BJ (cell line): Measurements from ENCODE around the gene GBGT1. TPM values are rescaled to one million over a fixed set of nuclear protein-coding genes. Genes with fewer than 3 reads are reported as not detected.

Experiments
- CTCF ChIA-PET: fragments of 350-600 bp; formaldehyde crosslinking; extraction: SDS; loops from one replicate; lab custom pipeline; 2021; ENCODE audit warnings: antibody characterized with exemption, inconsistent platforms; lab: Yijun Ruan, JAX
- POLR2A ChIA-PET: fragments of 300-600 bp; sonication (Branson Sonifier 250); formaldehyde crosslinking; extraction: SDS; loops from one replicate; lab custom pipeline; 2021; ENCODE audit warnings: antibody characterized with exemption; lab: Charles Lee
- DNase-seq: peaks from one replicate; pipeline ENCODE4 v3.0.0-alpha.2; 2011; ENCODE audit warnings: low read depth
- H3K27me3 ChIP-seq: 2 replicates; pipeline ENCODE4 v1.6.0; 2011; ENCODE audit warnings: low read length; ENCODE audit not compliant: control insufficient read depth, insufficient read depth
- H3K36me3 ChIP-seq: 2 replicates; pipeline ENCODE4 v1.5.1; 2011; ENCODE audit warnings: low read length; ENCODE audit not compliant: control insufficient read depth, insufficient read depth
- H3K4me3 ChIP-seq: 2 replicates; pipeline ENCODE4 v1.5.1; 2011; ENCODE audit warnings: low read depth, mild to moderate bottlenecking, control low read depth, low read length
- polyA plus RNA-seq: library from polyadenylated mRNA; depleted of rRNA; stranded (reverse); fragments of >200 nt; gene quantifications from 2 replicates; pipeline ENCODE4 v1.2.3, GENCODE V29; 2011
- TF ChIP-seq, protein P1 (sequence below): IDR thresholded peaks from 2 replicates; pipeline ENCODE4 v1.5.1; 2011; ENCODE audit warnings: low read depth, mild to moderate bottlenecking, control low read depth, inconsistent platforms, low read length, moderate library complexity; ENCODE audit not compliant: insufficient read depth

GBGT1 gene
- polyA plus RNA-seq, 1 experiment, result 10.3 TPM

DNA sequence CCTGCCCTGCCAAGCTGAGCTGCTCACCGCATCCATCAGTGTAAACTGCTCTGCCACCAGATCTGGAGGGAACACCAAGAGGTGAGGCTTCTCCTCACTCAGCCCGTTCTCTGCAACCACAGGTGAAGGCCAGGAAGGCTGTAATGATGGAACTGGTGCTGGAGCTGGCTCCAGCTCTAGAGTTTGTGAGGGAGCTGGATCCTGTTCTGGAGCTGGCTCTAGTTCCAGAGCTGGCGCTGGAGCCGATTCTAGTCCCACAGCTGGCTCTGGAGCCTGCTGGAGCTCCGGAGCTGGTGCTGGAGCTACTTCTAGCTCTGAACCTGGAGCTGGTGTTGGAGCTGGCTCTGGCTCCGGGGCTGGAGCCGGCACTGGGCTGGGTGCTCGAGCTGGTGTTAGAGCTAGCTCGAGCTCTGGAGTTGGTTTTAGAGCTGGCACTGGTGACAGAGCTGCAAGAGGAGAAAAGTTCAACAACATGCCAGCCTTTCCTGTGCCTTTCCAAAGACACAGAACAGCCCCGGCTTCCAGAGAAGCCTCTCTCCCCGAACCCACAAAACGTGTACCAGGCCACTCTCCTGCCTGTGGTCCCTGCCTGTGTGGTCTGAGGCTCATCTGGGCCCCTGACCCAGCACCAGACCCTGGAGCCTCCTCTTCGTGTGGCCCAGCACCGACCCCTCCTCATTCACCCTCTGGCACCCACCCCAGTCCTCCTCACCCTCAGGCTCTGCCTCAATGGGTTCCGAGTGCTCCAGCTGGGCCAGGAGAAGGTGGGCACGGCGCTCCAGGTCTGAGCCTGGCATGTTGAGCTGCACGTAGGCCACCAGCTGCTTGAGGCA is 55.5 kb downstream of the GBGT1 start:
- POLR2A ChIA-PET, result no interaction called here
- no peak for DNase-seq
- TF ChIP-seq, protein P1, sequence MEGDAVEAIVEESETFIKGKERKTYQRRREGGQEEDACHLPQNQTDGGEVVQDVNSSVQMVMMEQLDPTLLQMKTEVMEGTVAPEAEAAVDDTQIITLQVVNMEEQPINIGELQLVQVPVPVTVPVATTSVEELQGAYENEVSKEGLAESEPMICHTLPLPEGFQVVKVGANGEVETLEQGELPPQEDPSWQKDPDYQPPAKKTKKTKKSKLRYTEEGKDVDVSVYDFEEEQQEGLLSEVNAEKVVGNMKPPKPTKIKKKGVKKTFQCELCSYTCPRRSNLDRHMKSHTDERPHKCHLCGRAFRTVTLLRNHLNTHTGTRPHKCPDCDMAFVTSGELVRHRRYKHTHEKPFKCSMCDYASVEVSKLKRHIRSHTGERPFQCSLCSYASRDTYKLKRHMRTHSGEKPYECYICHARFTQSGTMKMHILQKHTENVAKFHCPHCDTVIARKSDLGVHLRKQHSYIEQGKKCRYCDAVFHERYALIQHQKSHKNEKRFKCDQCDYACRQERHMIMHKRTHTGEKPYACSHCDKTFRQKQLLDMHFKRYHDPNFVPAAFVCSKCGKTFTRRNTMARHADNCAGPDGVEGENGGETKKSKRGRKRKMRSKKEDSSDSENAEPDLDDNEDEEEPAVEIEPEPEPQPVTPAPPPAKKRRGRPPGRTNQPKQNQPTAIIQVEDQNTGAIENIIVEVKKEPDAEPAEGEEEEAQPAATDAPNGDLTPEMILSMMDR, result no peak
- Histone ChIP-seq H3K27me3 (no peaks in the 10 kb centered on the region), H3K36me3 (peaks cover 29% of the 10 kb centered on the region), H3K4me3 (no peak overlapping the region)
- CTCF ChIA-PET, result interaction anchor here (1.0 to 25.9 kb wide), 3 partner anchors 11 to 68 kb away, joined by 3 to 505 read pairs (median 5); no protein-coding TSS in a partner anchor

DNA sequence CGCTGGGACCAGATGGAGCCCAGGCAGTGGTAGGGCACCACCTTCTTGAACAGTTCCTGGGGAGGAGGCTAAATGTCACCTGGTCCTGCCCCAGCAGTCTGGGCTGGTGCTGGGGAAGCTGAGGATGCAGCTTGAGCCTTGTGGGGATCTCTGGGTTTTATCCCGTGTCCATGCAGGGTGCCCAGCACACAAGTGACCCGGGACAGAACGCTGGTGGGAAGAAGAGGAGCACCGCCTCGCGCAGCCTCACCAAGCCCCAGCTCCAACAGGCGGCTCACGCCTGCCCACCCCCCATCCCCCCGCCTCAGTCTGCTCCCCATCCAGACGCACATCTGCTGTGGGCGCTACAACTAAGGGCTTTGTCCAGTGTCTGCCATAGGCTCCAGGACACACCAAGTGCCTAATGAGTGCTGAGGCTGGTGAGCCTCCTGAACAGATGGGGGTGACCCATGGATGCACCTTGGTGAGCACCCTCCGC is 56.4 kb downstream of the GBGT1 start:
- Histone ChIP-seq H3K27me3 (no peaks in the 10 kb centered on the region), H3K36me3 (peaks cover 33% of the 10 kb centered on the region), H3K4me3 (no peak overlapping the region)
- ChIA-PET CTCF (interaction anchor here (1.0 to 25.9 kb wide), 4 partner anchors 12 to 67 kb away, joined by 3 to 505 read pairs (median 4); no protein-coding TSS in a partner anchor), POLR2A (no interaction called here)
- DNase-seq, result no peak
- TF ChIP-seq, protein P1, result no peak

GRCh38 chr9:133106511-133107244 is 57.0 kb downstream of the GBGT1 start:
- ChIA-PET CTCF (interaction anchor here (1.1 to 25.9 kb wide), 2 partner anchors 41 to 51 kb away, joined by 3 to 505 read pairs; no protein-coding TSS in a partner anchor), POLR2A (no interaction called here)
- H3K27me3 ChIP-seq, result no peaks in the 10 kb centered on the region
- no peak for DNase-seq
- H3K36me3 ChIP-seq, result peaks cover 39% of the 10 kb centered on the region
- H3K4me3 ChIP-seq, result no peak overlapping the region
- TF ChIP-seq, protein P1, result no peak

- ChIA-PET POLR2A (no interaction called here), CTCF (interaction anchor here (1.3 to 25.9 kb wide), 2 partner anchors 9 to 43 kb away, joined by 6 to 505 read pairs; no protein-coding TSS in a partner anchor)
- H3K27me3 ChIP-seq, result no peaks in the 10 kb centered on the region
- TF ChIP-seq, protein P1, result no peak
- no peak overlapping the region for H3K4me3 ChIP-seq
- peaks cover 46% of the 10 kb centered on the region for H3K36me3 ChIP-seq
- no peak for DNase-seq
Measured at GRCh38 chr9:133105461-133105770, 58.3 kb downstream of the GBGT1 start.
